Upper lobe of right lung (tissue), 1 donor: ENCODE results near the gene SLC7A14. TPM values are rescaled to one million over a fixed set of nuclear protein-coding genes. Genes with fewer than 3 reads are reported as not detected.

Experiments used
- ATAC-seq: fragments of 200-7000 bp; cut with Tn5 transposase; one replicate; pipeline ENCODE4 v1.9.1; 2020; ENCODE audit warnings: mild to moderate bottlenecking, moderate library complexity
- DNase-seq: peaks from one replicate; pipeline ENCODE4 v3.0.0-alpha.2; 2020
- H3K27ac ChIP-seq: fragments of 200-600 bp; one replicate; pipeline ENCODE4 v1.8.0; 2022
- H3K27me3 ChIP-seq: fragments of 200-600 bp; one replicate; pipeline ENCODE4 v1.8.0; 2022; ENCODE audit warnings: mild to moderate bottlenecking
- H3K36me3 ChIP-seq: fragments of 200-600 bp; one replicate; pipeline ENCODE4 v1.8.0; 2022
- H3K4me1 ChIP-seq: fragments of 200-600 bp; one replicate; pipeline ENCODE4 v1.8.0; 2022
- H3K4me3 ChIP-seq: fragments of 200-600 bp; one replicate; pipeline ENCODE4 v1.8.0; 2022; ENCODE audit warnings: mild to moderate bottlenecking
- H3K9me3 ChIP-seq: fragments of 200-600 bp; one replicate; pipeline ENCODE4 v1.8.0; 2022
- CTCF ChIP-seq: fragments of 200-600 bp; IDR thresholded peaks from one replicate; pipeline ENCODE4 v1.8.0; 2022; ENCODE audit warnings: antibody characterized with exemption
- intact Hi-C: fragments of 100-400 bp; cut with DNase I; formaldehyde crosslinking; loops from one replicate; pipeline ENCODE4 v1.11.0; 2022
- total RNA-seq: library from RNA; stranded (reverse); fragmentation: NEBNext Ultra II Directional; extraction: Animal tissue kit (Norgen Biotek cat#: 25700); gene quantifications from one replicate; pipeline ENCODE4 v1.2.1, GENCODE V29; 2021
- donor health status: DM: no; HTN: yes; CAD: no; lungs with severe emphysema.

SLC7A14 gene
- total RNA-seq, 1 donor from 2014 or later: not detected

- Histone ChIP-seq H3K4me1 (no peaks in the 10 kb centered on the region), H3K27me3 (no peaks in the 10 kb centered on the region), H3K36me3 (no peaks in the 10 kb centered on the region), H3K9me3 (no peaks in the 10 kb centered on the region), H3K4me3 (no peak overlapping the region), H3K27ac (no peak overlapping the region)
- no peak for ATAC-seq
- DNase-seq: no peak
- no peak for TF ChIP-seq CTCF
- intact Hi-C loops: no loop called here
Measured at GRCh38 chr3:170594528-170594927, 8.7 kb upstream of the SLC7A14 start.

- H3K9me3 ChIP-seq: no peaks in the 10 kb centered on the region
- intact Hi-C loops: no loop called here
- no peak overlapping the region for H3K4me3 ChIP-seq
- DNase-seq: no peak
- H3K4me1 ChIP-seq: no peaks in the 10 kb centered on the region
- no peaks in the 10 kb centered on the region for H3K27me3 ChIP-seq
- H3K27ac ChIP-seq: no peak overlapping the region
- ATAC-seq: no peak
- H3K36me3 ChIP-seq: no peaks in the 10 kb centered on the region
- TF ChIP-seq CTCF: no peak
Measured at GRCh38 chr3:170593634-170594033, 7.8 kb upstream of the SLC7A14 start.

- intact Hi-C loops: no loop called here
- ATAC-seq: no peak
- no peaks in the 10 kb centered on the region for H3K9me3 ChIP-seq
- DNase-seq: no peak
- no peak overlapping the region for H3K27ac ChIP-seq
- no peaks in the 10 kb centered on the region for H3K36me3 ChIP-seq
- no peak for TF ChIP-seq CTCF
- peaks cover 35% of the 10 kb centered on the region for H3K27me3 ChIP-seq
- peaks cover 7% of the 10 kb centered on the region for H3K4me1 ChIP-seq
- no peak overlapping the region for H3K4me3 ChIP-seq
Measured at GRCh38 chr3:170589113-170589512, 3.2 kb upstream of the SLC7A14 start.

- intact Hi-C loops: no loop called here
- ATAC-seq: peak; percentile 17
- H3K4me1 ChIP-seq: peaks cover 7% of the 10 kb centered on the region
Measured at GRCh38 chr3:170585008-170585936, 603 bp downstream of the SLC7A14 start.

GRCh38 chr3:170584585-170585007 is 1.3 kb downstream of the SLC7A14 start:
- Histone ChIP-seq H3K9me3 (no peaks in the 10 kb centered on the region), H3K4me1 (peaks cover 7% of the 10 kb centered on the region), H3K4me3 (no peak overlapping the region), H3K36me3 (no peaks in the 10 kb centered on the region), H3K27ac (no peak overlapping the region), H3K27me3 (peaks cover 46% of the 10 kb centered on the region)
- DNase-seq (peak; percentile 82), ATAC-seq (peak; percentile 86)
- no peak for TF ChIP-seq CTCF
- intact Hi-C loops: no loop called here

More at GRCh38 chr3:170585008-170585936, 603 bp downstream of the SLC7A14 start:
- no peak overlapping the region for H3K4me3 ChIP-seq
- no peak for DNase-seq
- H3K36me3 ChIP-seq: no peaks in the 10 kb centered on the region
- H3K27ac ChIP-seq: no peak overlapping the region
- H3K27me3 ChIP-seq: peaks cover 46% of the 10 kb centered on the region
- no peak for TF ChIP-seq CTCF
- H3K9me3 ChIP-seq: no peaks in the 10 kb centered on the region
